ENCODE data around the gene THEMIS.

The THEMIS gene

GRCh38 chr6:127775371-127775770 is 125.5 kb downstream of the THEMIS start:
- no peak for DNase-seq
- in situ Hi-C loops (cut with HindIII; ENCODE audit: low pct_ligation_motif_present, low pct_unique_long_range_greater_than_20kb, low sequenced_read_pairs): no loop called here

DNA sequence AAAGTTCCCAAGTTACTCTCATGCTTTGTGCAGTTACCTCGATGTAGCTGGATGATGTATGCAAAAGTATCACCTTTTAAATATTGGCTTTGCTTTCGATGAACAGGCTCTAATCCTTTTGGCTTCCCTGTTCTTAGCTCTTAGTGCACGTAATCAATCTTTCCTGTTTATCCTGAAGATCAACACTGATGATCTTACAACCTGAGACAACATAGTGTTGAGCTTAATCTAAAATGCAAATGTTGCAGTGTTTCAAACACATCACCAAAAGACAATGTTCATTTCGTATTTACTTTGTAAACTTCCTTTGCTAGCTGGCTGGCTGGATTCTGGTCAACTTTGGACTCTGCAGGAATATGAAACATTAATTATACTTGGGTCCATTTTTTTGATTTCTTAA is 132.1 kb downstream of the THEMIS start:
- no peak for DNase-seq
- in situ Hi-C loops (cut with HindIII; ENCODE audit: low pct_ligation_motif_present, low pct_unique_long_range_greater_than_20kb, low sequenced_read_pairs): no loop called here

GRCh38 chr6:127768223-127768622 is 132.6 kb downstream of the THEMIS start:
- in situ Hi-C loops (cut with HindIII; ENCODE audit: low pct_ligation_motif_present, low pct_unique_long_range_greater_than_20kb, low sequenced_read_pairs): no loop called here
- no peak for DNase-seq

- DNase-seq: no peak
- in situ Hi-C loops (cut with HindIII; ENCODE audit: low pct_ligation_motif_present, low pct_unique_long_range_greater_than_20kb, low sequenced_read_pairs): no loop called here
Observed at GRCh38 chr6:127765949-127766348, 134.9 kb downstream of the THEMIS start.

DNA sequence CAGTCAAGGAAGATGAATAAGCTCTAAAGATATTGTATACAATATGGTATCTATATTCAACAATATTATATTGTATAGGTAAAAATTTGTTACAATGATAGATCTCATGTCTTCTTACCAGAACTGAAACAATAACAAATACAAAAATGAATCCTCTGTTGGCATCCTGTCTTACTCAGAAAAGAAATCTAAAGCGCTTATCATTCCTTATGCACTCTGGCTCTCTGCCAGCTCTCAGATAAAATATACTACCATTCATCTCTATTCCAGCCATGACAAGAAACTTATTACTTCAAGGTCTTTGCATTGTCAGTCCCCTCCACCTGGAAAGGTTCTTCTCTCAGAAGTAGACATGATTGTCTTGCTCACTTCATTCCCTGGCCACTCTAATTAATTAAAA is 138.6 kb downstream of the THEMIS start:
- no peak for DNase-seq
- in situ Hi-C loops (cut with HindIII; ENCODE audit: low pct_ligation_motif_present, low pct_unique_long_range_greater_than_20kb, low sequenced_read_pairs): no loop called here

- no peak for DNase-seq
- in situ Hi-C loops (cut with HindIII; ENCODE audit: low pct_ligation_motif_present, low pct_unique_long_range_greater_than_20kb, low sequenced_read_pairs): no loop called here
Observed at GRCh38 chr6:127761084-127761483, 139.8 kb downstream of the THEMIS start.

DNA sequence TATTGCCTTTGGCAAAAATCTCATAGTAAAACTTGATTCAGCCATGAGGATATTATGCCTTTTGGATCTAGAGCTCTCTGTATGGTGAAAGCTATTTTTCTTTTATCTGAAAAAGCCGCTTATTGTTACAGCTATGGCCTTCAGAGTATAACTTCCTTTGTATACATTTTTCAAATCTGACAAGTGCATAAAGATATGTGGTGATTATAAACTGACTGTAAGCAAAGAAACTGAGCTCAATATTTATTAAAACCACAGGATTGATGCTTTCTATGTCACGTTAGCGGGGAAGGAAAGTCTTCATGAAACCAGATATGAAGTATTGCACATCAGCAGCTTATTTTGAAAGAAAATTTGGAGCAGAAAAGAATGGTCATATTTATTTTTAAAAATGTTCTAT is 151.8 kb downstream of the THEMIS start:
- in situ Hi-C loops (cut with HindIII; ENCODE audit: low pct_ligation_motif_present, low pct_unique_long_range_greater_than_20kb, low sequenced_read_pairs): no loop called here
- DNase-seq: no peak

GRCh38 chr6:127748290-127748689 is 152.6 kb downstream of the THEMIS start:
- in situ Hi-C loops (cut with HindIII; ENCODE audit: low pct_ligation_motif_present, low pct_unique_long_range_greater_than_20kb, low sequenced_read_pairs): no loop called here

GRCh38 chr6:127738423-127738822 is 162.4 kb downstream of the THEMIS start:
- no peak for DNase-seq
- in situ Hi-C loops (cut with HindIII; ENCODE audit: low pct_ligation_motif_present, low pct_unique_long_range_greater_than_20kb, low sequenced_read_pairs): no loop called here

More at GRCh38 chr6:127748290-127748689, 152.6 kb downstream of the THEMIS start:
- DNase-seq: no peak

DNA sequence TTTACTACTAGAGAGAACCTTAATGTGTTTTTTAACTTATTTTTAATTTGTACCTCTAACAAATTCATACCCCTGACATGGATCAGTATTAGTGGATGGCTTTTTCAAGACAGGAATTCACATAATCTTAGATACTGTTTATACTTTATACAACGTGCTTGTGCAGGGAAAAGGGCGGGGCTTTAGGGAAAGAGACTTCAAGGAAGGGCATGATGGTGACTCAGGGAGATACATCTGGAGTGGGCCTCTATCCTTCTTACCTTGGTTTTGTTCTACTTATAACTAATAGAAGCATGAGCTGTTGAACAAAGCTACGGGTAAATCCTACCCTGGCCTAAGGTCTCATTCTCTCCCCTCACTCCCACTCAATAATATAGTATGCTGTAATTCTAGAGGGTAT is 163.1 kb downstream of the THEMIS start:
- in situ Hi-C loops (cut with HindIII; ENCODE audit: low pct_ligation_motif_present, low pct_unique_long_range_greater_than_20kb, low sequenced_read_pairs): no loop called here
- no peak for DNase-seq

- peak; percentile 72 for DNase-seq
- in situ Hi-C loops (cut with HindIII; ENCODE audit: low pct_ligation_motif_present, low pct_unique_long_range_greater_than_20kb, low sequenced_read_pairs): no loop called here
Observed at GRCh38 chr6:127737009-127737486, 163.8 kb downstream of the THEMIS start.

DNA sequence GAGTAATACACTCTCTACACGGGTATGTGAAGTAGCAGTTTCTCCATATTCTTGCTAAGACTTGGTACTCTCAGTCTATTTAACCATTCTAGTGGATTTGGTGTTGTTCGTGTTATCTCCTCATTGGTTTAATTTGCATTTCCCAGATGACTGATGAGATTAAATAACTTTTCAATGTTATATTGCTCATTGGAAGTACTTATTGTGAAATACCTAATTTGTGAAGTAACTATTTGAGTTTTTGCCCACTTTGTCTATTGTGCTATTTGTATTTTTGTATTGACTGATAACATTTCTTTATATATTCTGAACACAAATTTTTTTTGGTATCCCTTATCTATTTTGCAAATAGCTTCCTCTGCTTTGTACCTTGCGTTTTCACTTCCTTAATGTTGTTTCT is 167.9 kb downstream of the THEMIS start:
- in situ Hi-C loops (cut with HindIII; ENCODE audit: low pct_ligation_motif_present, low pct_unique_long_range_greater_than_20kb, low sequenced_read_pairs): no loop called here
- DNase-seq: no peak

DNA sequence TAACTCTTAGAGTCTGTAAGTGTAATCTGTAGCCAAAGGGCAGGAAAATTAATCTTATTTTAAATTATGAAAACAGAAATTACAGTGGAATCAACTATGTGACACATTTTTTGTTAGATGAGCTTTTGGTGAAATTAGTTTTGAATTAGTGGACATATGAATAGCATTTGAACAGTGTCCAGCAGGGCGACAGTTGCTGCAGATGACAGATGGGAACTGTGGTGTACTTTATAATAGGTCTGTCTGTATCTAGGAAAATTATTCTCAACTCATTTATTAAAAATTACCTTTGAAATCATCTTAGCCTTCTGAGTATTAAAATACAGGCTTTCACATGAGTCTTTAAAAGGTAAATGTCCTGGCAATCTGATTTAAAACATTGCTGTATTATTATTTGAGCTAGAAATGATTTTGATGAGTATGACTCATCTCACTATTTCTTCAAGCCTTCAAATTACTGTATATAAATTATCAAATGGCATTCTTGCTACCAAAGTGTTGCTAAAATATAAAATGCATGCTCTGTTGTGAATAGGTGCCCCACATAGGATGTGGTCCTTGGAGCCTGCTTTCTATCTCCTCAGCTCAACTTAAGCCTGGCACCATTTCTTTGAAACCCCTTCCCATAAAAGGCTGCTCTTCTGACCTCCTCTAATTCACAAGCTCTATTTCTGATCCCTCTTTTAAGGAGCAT is 173.5 kb downstream of the THEMIS start:
- no peak for DNase-seq
- in situ Hi-C loops (cut with HindIII; ENCODE audit: low pct_ligation_motif_present, low pct_unique_long_range_greater_than_20kb, low sequenced_read_pairs): no loop called here

DNA sequence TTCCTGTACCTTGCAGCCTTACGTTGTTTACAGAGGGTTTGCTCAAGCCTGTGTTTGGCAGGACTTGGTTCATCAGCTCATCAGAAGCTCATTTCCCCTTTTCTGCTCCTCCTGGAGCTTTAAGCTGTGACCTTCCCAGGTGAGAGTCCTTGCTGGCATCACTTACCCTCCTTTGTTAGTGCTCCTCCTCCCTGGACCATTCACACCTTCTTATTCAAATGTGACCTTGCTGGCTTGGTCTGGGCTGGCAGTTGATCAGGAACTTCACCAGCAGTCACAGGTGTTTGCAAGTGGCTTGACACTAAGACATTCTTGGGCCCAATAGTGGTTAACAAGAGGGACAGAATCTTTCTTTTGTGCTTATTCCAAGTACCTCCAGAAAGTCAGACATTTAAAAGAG is 175.0 kb downstream of the THEMIS start:
- no peak for DNase-seq
- in situ Hi-C loops (cut with HindIII; ENCODE audit: low pct_ligation_motif_present, low pct_unique_long_range_greater_than_20kb, low sequenced_read_pairs): no loop called here

DNA sequence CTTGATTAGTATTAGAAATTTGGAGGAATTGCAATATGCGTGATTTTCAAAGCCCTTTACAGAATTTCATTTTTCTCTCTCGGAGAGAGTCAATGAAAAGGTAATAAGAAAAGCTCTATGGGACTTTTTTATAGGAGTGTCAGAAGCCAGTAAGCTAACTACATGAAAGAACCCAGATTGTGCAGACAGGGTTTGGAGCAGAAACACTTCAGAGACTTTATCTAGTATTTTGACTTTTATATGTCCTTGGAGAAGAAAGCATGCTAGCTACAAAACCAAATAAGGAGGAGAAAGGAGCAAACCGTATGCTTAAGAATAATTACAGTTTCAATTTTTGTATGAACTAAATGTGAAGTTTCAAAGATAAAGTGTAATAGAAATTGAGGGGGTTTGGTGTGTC is 182.2 kb downstream of the THEMIS start:
- DNase-seq: no peak
- in situ Hi-C loops (cut with HindIII; ENCODE audit: low pct_ligation_motif_present, low pct_unique_long_range_greater_than_20kb, low sequenced_read_pairs): no loop called here

- DNase-seq: no peak
- in situ Hi-C loops (cut with HindIII; ENCODE audit: low pct_ligation_motif_present, low pct_unique_long_range_greater_than_20kb, low sequenced_read_pairs): no loop called here
Observed at GRCh38 chr6:127717384-127717783, 183.5 kb downstream of the THEMIS start.

GRCh38 chr6:127716465-127716864 is 184.4 kb downstream of the THEMIS start:
- DNase-seq: no peak
- in situ Hi-C loops (cut with HindIII; ENCODE audit: low pct_ligation_motif_present, low pct_unique_long_range_greater_than_20kb, low sequenced_read_pairs): no loop called here

GRCh38 chr6:127710668-127711067 is 190.2 kb downstream of the THEMIS start:
- no peak for DNase-seq
- in situ Hi-C loops (cut with HindIII; ENCODE audit: low pct_ligation_motif_present, low pct_unique_long_range_greater_than_20kb, low sequenced_read_pairs): no loop called here

- in situ Hi-C loops (cut with HindIII; ENCODE audit: low pct_ligation_motif_present, low pct_unique_long_range_greater_than_20kb, low sequenced_read_pairs): no loop called here
- DNase-seq: no peak
Observed at GRCh38 chr6:127706216-127706615, 194.6 kb downstream of the THEMIS start.

- no peak for DNase-seq
- in situ Hi-C loops (cut with HindIII; ENCODE audit: low pct_ligation_motif_present, low pct_unique_long_range_greater_than_20kb, low sequenced_read_pairs): no loop called here
Observed at GRCh38 chr6:127695108-127695507, 205.8 kb downstream of the THEMIS start.

- no peak for DNase-seq
- in situ Hi-C loops (cut with HindIII; ENCODE audit: low pct_ligation_motif_present, low pct_unique_long_range_greater_than_20kb, low sequenced_read_pairs): no loop called here
Observed at GRCh38 chr6:127691146-127691545, 209.7 kb downstream of the THEMIS start.

Data from ACHN (cell line).